CD4-positive, alpha-beta T cell treated with Interleukin-1 beta for 1 hour (primary cell): ENCODE results near the gene EEF1A2.
"Not testable (repeated sequence)": the region's sequence is repeated elsewhere in the genome, so short reads cannot be mapped to it uniquely, and the experiment has no call there.

Source experiments
- DNase-seq, 2 donors: peaks; one replicate each; pipeline ENCODE4 v3.0.0-alpha.2; 2020 to 2022

Gene EEF1A2

DNA sequence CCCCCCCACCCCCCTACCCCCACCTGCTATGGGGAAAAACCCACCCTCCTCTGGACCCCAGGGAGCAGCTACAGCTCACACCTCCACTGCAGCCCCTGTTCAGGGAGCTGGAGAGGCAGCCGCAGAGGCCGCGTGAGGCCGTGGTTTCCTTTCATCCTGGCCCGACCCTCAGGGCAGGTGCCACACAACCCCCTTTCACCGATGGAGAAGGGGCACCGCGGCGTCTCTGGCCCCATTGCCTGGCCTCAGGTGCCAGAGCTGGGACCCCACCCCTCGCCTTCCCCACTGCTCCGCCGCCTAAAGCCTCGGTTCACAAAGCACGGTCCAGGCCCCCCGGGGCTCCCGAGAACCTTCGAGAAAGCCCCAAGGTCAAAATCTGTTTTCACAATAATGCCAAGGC is 14.6 kb downstream of the EEF1A2 start:
- DNase-seq, result no peak

DNA sequence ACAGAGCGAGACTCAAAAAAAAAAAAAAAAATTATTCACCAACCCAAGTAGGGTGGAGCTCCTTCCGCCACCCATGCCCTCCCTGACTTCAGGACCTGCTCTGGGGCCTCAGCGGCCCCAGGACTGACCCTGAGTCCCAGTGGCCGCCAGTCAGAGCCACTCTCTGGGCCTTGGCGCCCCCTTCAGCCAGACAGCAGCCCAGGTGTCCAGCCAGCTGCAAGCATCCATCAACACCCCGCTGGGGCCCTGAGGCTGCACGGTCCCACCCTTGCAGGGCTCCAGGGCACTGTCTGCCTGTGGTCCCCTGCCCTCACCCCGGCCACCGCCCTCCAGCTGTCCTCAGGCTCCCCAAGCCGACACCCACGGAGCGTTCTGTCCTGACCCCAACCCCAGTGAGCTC is 15.0 kb downstream of the EEF1A2 start:
- DNase-seq, result no peak

DNA sequence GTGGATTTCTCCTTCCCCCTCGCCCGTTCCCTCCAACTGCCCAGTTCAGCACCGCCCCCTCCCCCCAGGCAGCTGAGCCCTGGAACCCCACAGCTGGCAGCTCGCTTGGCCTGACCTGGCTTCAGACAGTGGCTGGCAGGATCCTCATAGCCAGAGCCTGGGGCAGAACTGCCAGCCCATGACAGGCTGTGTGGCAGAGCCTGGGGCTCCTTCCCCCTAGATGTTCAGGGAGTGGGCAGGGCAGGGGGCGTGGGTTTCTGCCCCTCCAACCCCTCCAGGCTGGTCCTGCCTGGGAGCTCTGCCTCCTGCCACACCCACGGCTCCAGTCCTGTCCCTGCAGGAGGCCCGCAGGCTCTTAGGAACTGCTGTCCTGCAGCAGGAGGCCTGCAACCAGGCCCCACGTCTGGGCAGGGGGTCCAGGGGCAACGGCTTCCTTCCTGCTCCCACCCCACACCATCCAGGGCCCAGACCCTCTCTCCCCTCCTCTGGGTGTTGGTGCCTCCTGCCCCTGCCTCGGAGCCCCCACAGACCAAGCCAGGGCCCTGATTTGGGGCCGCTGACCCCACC is 16.8 kb downstream of the EEF1A2 start:
- DNase-seq, result no peak

DNA sequence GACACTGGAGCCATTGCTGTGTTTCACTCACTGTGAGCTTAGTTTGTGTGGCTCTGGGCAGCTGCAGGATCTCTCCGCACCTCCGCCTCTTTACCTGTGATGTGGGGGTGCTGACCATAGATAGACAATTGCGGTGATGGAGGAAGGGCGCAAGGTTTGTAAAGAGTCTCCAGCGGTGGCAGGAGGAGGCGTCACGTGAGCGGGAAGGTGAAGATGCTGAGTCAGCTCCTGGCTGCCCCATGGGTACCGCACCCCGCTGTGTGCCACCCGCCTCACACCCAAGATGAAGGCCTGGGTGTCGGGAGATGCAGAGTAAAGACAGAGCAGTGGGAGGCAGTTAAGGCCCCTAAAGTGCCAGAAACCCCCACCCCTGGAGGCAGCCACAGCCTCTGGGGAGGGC is 17.4 kb downstream of the EEF1A2 start:
- no peak for DNase-seq

DNA sequence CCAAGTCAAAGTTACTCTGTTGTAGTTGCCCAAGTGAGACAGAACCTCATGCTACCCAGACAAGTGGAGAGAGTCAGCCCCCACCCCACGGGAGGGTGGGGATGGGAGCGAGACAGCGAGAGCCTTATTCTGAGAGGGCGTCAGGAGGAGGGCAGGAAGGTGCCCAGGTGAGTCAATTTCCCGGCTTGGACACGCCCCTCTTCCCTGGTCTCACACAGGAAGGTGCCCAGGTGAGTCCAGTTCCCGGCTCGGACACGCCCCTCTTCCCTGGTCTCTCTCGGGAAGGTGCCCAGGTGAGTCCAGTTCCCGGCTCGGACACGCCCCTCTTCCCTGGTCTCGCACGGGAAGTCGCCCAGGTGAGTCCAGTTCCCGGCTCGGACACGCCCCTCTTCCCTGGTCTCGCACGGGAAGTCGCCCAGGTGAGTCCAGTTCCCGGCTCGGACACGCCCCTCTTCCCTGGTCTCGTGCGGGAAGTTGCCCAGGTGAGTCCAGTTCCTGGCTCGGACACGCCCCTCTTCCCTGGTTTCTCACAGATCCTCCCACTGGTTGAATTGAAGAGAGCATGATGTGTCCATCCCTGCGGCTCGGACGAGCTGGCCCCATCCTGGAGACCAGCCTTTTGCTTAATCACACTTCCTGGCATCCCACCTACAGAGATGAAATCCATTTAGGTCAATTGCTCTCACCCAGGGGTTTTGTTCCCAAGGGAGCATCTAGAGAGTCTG is 19.0 kb downstream of the EEF1A2 start:
- not testable (repeated sequence) for DNase-seq

DNA sequence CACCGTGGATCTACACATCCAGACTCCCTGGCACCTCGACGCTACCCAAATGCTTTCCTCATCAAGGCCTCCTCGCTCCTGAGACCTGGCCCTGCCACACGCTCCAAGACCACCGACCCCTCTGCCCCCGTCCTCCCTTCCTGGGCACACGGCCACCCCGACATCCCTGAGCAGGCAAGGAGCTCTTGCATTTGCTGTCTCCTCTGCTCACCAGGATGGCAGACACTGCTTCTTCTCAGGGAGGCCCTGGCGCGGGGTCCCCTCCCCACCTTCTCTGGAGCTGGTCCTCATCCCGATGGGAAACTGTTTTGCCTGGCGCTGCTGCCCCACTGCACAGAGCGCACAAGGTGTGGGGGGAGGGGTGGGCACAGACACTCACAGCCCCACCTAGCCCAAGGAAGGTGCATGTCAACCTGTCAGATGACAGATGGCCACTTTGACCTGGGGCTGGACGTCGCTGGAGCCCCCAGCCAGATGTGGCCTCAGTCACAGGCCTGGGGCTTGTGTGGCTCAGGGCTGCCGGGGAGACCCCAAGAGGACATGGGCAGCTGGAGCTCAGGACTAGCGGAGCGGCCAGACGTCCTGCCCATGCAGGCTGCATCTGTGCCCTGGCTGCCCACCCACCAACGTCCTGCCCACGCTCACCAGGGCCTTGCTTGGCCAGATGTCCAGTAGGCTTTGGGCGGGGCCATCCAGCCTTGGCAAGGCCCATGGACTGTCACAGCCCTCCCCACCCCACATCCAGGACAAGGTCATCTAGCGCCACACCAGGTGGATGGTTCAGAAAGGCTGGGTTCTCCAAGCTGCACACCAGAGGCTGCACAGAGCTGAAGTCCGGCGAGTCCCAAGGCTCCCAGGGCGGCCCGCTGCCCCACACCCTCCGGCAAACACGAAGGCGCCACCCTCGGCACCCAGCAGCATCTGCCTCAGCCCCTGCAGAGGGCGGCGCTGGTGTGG is 20.3 kb downstream of the EEF1A2 start:
- DNase-seq, result no peak

- no peak for DNase-seq
Observed at GRCh38 chr20:63477944-63478343, 20.9 kb downstream of the EEF1A2 start.

DNA sequence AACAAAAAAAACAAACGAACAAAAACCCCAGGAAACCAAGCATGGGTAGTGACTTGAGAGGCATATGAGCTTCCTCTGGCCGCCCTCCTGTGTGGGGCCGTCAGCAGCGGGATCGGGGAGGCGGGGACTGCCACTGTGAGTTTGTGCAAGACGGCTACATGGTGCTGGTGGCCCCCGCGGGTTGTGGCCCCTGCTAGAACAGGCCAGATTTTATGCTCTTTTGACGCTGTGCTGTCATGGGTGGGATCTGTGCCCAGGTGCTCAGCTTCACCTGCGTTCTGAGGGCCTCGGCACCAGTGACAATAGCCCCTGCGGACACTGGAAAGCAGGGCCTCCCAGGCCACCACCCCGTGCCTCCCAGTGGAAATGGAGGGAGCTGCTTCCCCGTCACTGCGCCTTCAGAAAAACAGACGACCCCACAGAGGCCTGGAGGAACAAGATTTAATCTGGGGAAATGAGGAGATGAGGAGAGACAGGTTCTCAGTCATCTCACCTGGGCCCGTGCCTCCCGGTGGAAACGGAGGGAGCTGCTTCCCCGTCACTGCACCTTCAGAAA is 21.7 kb downstream of the EEF1A2 start:
- no peak for DNase-seq

GRCh38 chr20:63475209-63475608 is 23.7 kb downstream of the EEF1A2 start:
- DNase-seq, result no peak

- DNase-seq, result no peak
Observed at GRCh38 chr20:63473555-63474449, 25.1 kb downstream of the EEF1A2 start.

- no peak for DNase-seq
Observed at GRCh38 chr20:63472862-63473390, 26.0 kb downstream of the EEF1A2 start.

GRCh38 chr20:63471981-63472831 is 26.7 kb downstream of the EEF1A2 start, which contains the start of gene KCNQ2:
Gene KCNQ2 (minus strand): TSS chr20:63472655. CDS start chr20:63472463, 192 bp downstream.
- no peak for DNase-seq

- no peak for DNase-seq
Observed at GRCh38 chr20:63471717-63471980, 27.2 kb downstream of the EEF1A2 start.

DNA sequence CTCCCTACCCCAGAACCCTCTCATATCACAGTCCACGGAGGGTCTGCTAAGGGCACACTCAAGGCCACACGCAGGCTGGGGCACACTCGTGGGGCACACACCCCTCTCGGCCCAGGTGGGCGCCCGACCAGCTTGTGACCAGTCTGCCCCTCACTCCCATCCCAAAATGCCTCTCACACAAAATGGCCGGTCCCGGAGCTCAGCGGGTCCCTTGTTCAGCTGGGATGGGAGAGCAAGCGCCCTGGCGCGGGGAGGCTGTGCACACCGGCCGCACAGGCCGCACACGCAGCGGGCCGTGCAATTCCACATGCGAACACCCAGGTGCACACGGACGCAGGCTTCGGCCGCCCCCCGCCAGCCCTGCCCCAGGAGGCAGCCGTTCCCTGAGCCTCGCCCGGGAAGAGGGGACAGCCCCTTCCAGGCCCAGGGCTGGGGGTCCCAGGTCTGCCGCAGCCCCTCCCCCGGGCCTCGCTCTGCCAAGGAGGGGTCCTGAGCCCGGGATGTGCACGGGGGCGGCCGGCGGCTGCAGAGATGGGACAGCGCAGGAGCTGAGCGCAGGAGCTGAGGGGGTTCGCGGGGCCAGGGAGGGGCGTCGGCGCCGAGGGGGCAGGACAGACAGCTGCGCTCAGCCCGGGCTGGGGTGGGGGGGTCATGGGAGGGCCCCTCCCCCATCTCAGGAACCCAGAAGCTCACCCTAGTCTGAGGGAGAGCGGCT is 27.7 kb downstream of the EEF1A2 start:
- DNase-seq, result no peak

DNA sequence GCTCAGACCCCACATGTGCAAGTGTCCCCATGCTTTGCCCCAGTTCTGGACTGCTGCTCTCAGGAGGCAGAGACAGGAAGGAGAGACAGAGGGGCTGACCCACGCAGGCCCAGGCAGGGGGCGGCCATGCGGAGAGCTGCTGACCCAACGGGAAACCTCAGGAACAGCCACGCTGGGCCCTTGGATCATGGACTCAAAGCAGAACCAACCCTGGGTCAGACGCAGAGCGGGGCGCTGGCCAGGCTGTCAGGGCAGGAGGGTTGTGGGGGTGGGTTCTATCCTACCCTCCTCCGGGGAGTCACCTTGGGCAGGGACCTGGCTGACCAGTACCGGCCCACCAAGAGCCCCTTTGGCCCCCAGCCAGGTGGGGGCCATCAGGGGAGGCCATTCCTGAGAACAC is 28.5 kb downstream of the EEF1A2 start:
- no peak for DNase-seq

GRCh38 chr20:63469713-63470101 is 29.2 kb downstream of the EEF1A2 start:
- DNase-seq, result no peak

- DNase-seq, result no peak
Observed at GRCh38 chr20:63469019-63469712, 29.7 kb downstream of the EEF1A2 start.

DNA sequence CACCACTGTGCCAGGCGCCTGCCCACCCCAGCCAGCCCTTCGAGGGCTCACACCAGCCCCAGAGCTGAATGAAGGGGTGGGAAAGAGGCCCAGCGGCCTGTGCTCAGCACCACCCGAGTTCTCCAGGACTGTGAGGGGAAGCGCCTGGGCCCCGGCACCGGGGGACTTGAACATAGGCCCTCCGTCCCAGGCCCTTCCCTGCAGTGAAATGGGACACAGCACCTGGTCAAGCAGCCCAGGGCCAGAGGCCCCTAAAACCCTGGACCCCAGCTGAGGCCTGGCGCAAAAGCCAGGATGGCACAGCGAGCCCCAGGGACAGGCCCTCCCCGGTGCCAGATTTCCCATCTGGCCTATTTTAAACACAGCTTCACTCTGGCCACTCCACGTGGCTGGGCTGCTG is 30.5 kb downstream of the EEF1A2 start:
- no peak for DNase-seq

DNA sequence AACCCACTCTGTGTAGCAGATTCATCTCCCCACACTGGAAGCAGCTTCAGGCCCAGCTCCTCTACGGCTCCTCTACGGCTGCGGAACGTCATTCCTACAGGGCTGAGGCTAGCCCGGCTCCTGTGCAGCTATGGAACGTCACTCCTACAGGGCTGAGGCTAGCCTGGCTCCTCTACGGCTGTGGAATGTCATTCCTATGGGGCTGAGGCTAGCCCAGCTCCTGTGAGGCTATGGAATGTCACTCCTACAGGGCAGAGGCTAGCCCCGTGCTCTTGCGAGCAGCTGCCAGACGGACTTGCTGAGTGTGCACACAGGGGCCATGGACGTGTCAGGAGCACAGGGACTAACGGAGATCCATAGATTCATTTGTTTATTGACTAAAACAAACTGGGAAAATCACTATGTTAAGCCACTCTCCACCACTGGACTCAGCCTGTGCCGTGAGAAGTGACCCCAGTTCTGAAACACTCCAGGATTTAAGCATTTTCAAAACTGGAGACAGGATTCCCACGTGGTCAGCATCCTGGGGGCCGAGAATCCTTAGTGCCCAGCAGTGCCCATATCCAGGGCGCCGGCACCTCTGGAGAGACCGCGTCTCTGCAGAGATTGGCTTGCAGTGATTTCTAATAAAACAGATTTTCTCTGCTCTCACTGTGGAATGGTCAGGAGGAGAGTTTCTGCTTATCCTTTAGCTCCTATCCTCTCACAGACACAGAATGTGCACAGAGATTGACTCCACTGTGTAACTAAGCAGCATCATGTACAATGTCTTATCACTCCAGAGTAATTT is 31.4 kb downstream of the EEF1A2 start:
- DNase-seq, result no peak
